HG03095 (cell line): ENCODE results near the gene NOVA1.
"Not testable (repeated sequence)": the region's sequence is repeated elsewhere in the genome, so short reads cannot be mapped to it uniquely, and the experiment has no call there.

Experiments
- ATAC-seq: cut with Tn5 transposase; IDR thresholded peaks from one replicate; pipeline ENCODE4 v1.9.1; 2021; ENCODE audit warnings: moderate library complexity; ENCODE audit not compliant: unreplicated experiment

Gene NOVA1, protein sequence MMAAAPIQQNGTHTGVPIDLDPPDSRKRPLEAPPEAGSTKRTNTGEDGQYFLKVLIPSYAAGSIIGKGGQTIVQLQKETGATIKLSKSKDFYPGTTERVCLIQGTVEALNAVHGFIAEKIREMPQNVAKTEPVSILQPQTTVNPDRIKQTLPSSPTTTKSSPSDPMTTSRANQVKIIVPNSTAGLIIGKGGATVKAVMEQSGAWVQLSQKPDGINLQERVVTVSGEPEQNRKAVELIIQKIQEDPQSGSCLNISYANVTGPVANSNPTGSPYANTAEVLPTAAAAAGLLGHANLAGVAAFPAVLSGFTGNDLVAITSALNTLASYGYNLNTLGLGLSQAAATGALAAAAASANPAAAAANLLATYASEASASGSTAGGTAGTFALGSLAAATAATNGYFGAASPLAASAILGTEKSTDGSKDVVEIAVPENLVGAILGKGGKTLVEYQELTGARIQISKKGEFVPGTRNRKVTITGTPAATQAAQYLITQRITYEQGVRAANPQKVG

DNA sequence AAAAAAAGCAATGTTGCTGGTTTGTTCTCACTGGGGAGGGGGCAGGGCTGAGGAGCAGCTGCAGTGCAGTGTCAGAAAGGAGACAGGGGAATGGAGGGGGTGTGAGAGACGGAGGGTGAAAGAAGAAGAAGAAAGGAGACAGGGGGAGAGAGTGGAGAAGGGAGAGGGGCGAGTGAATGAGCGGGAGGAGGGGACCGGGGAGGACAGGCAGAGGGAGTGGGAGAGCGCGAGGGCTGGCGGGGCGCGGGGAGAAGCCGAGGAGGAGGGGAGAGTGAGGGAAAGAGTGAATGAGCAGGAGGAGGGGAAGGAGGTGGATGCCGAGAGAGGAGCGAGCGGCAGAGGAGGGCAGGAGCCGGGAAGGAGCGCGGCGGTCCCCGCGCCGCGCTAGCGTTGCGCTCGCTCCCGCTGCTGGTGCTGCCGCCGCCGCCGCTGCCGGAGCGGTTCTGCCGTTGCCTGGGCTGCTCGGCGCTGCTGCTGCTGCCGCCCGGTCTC, at the start of gene NOVA1:
Gene NOVA1 (minus strand): TSS at position 445 of the 492 bp plus-strand sequence. CDS start 597 bp downstream, outside the sequence.
- no peak for ATAC-seq

DNA sequence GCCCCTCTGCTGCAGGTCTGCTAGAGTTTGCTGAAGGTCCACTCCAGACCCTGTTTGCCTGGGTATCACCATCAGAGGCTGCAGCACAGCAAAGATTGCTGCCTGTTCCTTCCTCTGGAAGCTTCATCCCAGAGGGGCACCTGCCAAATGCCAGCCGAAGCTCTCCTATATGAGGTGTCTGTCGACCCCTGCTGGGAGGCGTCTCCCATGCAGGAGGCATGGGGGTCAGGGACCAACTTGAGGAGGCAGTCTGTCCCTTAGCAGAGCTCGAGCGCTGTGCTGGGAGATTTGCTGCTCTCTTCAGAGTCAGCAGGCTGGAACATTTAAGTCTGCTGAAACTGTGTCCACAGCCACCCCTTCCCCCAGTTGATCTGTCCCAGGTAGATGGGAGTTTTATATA, 47.2 kb upstream of the NOVA1 start:
- ATAC-seq: not testable (repeated sequence)

DNA sequence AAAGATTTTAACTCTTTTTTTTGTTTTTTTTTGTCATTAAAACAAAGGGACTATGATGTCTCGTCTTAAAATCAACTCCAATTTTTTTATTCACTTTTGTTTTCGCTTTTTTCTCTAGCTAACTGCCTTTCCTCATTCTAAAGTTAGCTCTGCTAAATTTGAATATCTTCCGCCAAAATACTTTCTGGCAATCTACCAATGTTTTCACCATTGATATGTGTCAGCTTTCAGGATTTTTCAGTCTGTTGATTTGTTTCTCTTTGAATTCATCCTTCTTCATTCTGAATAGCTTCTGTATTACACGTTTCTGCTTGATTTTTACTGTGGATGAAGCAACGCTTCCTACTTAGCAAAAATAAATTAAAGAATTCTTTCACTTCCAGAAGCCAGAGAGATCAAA, 38.7 kb upstream of the NOVA1 start:
- no peak for ATAC-seq

DNA sequence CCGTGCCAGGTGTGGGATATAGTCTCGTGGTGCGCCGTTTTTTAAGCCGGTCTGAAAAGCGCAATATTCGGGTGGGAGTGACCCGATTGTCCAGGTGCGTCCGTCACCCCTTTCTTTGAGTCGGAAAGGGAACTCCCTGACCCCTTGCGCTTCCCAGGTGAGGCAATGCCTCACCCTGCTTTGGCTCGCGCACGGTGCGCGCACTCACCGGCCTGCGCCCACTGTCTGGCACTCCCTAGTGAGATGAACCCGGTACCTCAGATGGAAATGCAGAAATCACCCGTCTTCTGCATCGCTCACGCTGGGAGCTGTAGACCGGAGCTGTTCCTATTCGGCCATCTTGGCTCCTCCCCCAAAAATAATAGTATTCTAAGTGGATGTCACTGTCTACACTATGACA, 37.1 kb upstream of the NOVA1 start:
- not testable (repeated sequence) for ATAC-seq

DNA sequence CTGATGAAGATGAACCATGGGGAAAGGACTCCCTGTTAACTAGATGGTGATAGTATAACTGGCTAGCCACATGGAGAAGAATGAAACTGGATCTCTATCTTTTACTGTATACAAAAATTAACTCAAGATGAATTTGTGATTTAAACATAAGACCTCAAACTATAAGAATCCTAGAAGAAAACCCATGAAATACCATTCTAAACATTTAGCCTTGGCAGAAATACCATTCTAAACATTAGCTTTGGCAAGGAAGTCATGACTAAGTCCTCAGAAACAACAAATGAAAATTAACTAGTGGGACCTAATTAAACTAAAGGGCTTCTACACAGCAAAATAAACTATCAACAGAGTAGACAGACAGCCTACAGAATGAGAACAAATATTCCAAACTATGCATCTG, 28.4 kb upstream of the NOVA1 start:
- ATAC-seq: no peak

DNA sequence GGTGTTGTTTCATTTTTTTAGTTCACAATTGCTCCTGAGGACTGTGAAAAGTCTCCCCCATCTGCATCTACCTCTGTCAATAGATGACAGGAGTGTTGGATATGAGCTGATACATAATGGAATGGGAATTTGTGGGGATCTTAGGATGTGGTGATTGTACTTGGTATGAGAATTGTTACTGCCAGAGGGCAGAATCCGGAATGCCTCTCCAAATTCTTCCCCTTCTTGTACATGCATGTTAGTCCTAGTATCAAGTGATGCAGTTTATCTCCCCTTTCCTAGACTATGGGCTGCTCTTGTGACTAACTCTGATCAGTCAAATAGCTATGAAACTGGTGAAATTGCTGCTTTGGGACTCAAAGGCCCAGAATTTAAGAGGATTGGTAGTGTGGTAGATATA, 24.8 kb upstream of the NOVA1 start:
- no peak for ATAC-seq

DNA sequence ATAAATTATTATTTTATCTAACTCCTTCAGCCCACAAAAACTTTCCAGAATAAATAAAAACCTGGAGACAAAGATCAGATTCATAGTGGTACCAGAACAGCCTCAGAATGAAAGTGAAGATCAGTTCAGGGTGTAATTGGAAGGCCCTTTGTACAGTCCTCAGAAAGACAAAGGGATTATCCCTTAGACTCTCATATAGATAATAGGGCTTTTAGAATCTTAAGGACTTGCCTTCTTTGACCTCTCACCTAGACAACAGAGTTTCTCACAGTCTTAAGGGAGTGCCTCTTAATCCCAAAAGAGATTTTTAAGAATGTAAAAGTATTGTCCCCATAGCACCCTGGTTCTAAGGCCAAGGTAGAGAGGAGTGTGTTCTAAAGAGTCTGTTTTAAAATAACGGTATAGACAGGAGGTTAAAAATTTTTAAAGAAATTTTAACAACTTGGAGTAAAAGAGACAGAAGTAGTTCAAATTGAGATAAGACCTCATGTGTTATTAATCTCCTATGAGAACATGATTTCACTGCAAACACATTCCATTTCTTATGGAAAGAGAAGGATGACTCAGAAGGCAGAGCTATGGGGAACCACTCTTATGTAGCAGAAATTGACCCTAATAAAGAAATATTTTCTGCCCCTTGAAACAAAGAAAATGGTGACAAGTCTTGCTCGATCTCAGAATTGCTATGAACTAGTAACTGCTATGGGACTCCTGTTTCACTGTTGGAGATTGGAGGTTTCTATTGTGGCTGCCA, 24.2 kb upstream of the NOVA1 start:
- ATAC-seq: no peak

DNA sequence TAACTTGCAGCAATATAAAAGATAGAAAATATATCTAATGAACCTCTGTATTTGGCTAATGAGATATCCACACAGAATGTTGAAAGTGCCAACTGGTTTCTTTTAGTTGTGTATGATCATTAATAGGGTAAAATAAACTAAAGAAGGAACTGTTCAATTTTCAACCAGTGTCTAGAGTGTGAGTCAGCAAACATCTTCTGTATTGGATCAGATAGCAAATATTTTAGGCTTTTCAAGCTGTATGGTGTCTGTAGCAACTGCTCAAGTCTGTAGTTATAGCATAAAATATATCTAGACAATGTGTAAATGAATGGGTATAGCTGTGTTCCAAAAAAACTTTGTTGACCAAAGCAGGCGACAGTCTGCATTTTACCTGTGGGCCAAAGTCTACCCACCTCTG, 23.5 kb upstream of the NOVA1 start:
- no peak for ATAC-seq

DNA sequence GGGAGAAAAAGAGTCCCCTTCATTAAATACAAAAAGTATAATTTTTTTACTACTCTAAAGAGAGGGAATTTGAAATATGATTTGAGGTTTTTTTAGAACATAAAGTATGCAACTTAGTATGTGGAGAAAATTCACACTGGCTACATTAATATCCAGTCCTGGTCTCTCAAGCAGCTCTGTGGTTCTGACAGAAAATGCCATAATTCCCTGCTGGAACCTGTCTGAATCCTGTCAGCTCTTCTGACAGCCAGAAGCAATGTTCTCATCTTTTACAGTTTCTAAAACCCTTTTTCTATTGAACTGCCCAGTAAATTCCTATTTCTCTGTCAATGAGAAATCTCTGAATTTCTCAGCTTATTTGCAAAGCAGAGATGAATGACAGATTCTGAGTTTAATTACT, 13.4 kb upstream of the NOVA1 start:
- no peak for ATAC-seq

DNA sequence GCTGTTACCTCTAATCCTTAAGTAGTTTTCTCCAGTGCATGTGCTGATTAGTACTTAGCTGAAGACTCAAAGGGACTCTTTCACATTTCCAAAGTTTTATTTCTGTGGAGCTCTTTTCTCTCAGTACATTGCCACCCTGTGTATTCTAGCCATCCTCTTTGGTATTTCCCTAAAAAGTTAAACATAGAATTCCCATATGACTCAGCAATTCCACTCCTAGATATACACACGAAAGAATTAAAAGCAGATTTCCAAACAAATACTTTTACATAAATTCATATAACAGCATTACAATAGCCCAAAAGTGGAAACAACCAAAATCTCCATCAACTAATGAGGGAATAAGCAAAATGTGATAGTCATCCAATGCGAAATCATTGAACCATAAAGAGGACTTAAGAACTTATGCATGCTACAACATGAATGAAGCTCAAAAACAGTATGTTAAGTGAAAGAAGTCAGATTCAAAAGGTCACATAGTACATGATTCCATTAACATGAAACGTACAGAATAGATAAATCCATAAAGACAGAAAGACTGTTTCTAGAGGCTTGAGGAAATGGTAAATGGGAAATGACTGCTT, 9.0 kb upstream of the NOVA1 start:
- no peak for ATAC-seq

DNA sequence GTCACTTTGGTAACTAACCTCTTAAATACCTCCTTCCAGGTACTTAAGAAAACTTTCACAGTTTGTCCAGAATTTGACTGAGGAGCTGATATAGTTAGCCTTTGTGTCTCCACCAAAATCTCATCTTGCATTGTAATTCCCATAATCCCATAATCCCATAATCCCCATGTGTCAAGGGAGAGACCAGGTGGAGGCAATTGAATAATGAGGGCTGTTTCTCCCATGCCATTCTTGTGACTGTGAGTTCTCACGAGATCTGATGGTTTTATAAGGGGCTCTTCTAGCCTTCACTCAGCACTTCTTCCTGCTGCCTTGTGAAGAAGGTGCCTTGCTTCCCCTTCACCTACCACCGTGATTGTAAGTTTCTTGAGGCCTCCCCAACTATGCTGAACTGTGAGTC, 7.8 kb upstream of the NOVA1 start:
- ATAC-seq: no peak

DNA sequence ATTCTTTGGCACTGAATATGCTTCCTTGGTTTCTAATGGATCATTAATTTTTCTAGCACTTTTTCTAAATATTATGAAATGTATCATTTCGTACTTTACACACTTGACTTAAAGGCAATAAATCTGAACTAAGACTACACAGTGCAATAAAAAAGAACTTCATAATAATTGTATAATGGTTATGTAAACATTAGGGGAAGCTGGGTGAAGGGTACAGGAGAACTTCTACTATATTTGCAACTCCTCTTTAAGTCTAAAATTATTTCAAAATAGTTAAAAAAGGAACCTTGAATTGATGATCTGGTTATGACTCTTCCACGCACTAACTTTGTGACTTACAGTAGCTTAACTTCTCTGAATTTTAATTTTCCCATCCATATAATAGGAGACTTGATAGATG, 5.1 kb upstream of the NOVA1 start:
- ATAC-seq: no peak

DNA sequence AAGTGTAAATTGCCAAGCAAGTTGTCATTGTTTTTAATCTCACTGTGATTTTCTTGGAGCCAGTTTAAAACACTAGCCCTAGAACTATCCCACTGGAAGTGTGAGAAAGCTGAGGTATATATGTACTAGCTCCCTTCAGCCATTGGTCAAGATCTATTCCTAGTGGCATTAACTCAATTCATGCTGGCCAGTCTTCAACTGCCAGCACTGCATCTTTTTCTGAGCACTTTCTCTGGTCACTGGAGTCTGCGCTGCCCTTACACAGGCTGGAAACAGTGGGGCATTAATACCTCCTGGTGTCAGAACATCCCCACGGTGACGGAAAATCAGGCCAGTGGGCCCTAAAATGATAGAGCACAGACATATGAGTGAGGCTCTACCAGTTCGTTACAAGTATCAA, 4.0 kb upstream of the NOVA1 start:
- no peak for ATAC-seq

DNA sequence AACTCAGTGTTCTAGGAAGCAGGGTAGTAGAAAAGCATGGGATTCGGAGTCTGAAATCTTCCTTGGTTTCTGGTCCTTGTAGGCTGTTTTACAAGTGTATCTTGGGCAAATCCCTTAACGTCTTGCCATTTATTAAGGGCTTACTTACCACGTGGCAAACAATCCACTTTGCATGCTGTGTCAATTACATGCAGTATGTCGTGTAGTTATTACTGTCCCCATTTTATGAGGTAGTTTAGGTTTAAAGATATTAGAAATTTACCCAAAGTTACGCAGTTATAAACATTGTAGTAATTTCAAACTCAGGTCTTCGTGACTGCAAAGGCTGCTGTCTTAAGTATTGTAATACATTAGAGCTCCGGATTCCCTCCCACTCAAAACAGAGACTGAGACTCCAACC, 1.5 kb upstream of the NOVA1 start:
- no peak for ATAC-seq

DNA sequence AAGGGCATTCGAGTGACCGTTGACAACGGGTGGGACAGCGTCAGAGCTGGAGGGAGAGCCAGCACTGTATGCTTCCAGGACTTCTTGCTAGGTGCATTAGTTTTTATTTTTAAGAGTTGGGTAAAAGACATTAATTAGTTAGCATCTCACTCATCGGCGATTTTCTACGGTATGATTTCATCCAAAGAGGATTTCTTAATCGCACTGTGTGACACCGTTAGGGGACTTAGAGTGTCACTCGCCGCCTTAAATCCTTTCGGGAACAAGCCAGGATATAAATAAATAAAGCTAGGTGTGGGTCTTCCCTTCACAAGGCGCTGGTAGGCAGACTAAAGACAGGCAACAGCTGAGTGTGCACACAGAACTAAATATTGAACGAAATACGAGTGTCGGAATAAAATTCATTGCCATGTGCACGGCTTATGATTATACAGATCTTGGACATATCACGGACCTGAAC, 869 bp upstream of the NOVA1 start:
- ATAC-seq: no peak

DNA sequence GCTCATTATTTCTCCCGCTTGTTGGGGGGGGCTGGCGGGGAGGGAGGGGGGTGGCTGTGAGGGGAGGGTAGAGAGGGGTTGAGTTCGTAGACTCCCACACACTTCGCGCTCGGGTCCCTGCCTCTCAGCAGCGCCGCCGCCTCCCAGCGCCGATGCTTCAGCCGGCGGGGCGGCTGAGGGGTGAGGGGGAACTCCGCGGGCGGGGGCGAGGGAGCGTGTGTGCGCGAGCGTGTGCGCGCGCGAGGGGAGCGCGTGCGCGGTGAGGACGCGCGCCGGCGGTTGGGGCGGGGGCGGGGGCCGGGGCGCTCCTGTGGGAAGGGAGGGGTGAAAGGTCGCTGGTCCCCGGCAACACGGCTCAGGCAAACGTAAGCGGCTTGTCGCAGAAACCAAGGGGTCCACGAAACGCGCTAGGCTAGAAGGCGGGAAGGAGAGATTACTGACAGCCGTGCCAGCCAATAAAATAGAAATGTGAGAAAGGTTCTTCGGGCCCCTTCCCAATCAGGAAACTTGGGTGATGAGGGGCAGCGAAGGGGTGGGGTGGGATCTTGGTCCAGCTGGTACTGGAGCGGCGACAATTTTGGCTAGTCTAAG, 343 bp upstream of the NOVA1 start:
- no peak for ATAC-seq

DNA sequence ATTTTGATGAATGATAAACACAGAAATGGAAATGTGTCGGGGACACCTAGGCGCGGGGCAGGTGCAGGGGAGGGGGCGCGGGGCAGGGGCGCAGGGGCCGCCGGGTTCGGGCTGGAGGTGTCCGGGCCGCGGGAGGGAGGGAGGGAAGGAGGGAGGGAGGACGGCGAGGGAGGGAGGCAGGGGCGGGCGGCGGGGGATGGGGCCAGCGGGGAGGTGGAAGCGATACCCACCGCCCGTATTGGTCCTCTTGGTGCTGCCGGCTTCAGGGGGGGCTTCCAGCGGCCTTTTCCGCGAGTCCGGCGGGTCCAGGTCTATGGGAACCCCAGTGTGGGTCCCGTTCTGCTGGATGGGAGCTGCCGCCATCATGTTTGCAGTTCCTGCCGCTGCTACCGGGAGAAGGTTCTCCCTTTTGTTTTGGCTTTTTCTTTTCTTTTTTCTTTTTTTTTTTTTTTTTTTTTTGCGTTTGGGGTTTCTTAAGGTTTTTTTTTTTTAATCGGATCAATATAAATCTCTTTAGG, 703 bp downstream of the NOVA1 start:
- ATAC-seq: no peak

DNA sequence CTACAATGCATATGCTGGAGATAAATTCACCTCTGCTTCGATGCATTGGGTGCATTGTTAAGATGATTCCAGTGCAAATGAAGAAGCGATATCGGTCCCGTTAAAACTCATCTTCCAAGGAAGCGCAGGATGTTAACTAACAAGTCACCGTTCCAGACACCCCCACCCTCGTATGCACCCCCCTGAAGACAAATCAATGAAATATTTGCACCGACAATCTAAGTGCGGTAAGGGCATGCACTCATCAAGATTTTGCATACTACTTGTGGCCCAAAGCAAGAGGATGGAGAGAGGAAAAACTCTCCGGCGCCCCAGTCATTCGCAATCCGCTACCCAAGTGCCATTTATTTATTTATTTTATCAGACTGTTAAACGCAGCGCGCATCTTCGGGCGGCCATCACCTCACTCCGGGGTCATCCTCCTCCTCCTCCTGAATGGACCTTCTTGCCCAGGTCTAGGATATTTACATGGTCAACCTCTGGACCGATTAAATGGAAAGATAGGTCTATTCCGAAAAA, 1.2 kb downstream of the NOVA1 start:
- ATAC-seq: no peak

DNA sequence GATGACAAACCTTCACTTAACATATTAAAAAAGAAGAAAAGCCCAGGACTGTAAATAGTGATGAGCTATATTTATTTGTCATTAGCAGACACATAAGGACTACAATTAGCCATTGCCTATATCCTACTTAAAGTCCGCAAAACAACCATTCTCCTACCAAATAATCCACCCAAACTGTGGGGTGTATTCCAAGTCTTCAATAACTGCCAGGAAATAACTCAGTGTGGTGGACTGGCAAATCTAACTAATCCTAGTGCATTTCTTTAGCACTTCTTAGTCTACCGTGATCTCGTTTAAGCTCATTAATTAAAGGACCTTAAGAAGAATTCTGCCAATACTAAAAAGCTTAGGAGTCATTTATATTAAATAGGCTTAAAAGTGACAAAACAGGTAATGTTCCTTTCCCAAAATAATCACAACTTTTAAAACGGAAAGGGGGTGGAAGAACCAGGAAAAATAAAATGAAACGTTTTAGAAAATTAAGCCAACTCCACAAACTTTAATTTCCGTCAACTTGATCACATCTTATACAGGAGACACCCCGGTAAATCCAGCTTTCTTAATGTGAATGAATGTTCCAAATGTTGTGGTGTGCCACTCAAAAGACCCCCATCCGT, 1.8 kb downstream of the NOVA1 start:
- ATAC-seq: no peak
